Measurements from ENCODE around the gene OR6P1.

DNA sequence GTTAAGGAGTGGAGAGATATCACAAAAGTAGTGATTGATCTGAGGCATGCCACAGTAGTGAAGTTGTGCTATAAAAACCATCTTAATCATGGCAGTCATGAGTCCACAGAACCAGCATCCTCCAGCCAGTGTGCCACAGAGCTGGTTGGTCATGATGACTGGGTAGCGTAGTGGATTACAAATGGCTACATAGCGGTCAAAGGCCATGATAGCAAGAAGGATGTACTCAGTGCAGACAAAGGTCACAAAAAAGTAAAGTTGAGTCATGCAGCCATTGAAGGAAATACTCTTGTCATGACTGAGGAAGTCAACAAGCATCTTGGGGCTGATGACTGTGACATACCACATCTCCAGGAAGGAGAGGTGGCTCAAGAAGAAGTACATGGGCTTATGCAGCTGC lies 22.8 kb downstream of the OR6P1 start:
- TF ChIP-seq, protein P1, sequence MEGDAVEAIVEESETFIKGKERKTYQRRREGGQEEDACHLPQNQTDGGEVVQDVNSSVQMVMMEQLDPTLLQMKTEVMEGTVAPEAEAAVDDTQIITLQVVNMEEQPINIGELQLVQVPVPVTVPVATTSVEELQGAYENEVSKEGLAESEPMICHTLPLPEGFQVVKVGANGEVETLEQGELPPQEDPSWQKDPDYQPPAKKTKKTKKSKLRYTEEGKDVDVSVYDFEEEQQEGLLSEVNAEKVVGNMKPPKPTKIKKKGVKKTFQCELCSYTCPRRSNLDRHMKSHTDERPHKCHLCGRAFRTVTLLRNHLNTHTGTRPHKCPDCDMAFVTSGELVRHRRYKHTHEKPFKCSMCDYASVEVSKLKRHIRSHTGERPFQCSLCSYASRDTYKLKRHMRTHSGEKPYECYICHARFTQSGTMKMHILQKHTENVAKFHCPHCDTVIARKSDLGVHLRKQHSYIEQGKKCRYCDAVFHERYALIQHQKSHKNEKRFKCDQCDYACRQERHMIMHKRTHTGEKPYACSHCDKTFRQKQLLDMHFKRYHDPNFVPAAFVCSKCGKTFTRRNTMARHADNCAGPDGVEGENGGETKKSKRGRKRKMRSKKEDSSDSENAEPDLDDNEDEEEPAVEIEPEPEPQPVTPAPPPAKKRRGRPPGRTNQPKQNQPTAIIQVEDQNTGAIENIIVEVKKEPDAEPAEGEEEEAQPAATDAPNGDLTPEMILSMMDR (IDR thresholded peaks at IDR 0.05): no peak
- TF ChIP-seq POLR2AphosphoS5 (IDR thresholded peaks at IDR 0.05): no peak
